Stimulated activated CD4-positive, alpha-beta T cell treated with anti-CD3 and anti-CD28 coated beads, Interleukin-2, amount 100 ng/mL, for 24 hours (primary cell): ENCODE results near the gene LASP1.
A peak's percentile ranks its signal among the peaks of the same experiment; 100 is the strongest.
"Not testable (repeated sequence)": the region's sequence is repeated elsewhere in the genome, so short reads cannot be mapped to it uniquely, and the experiment has no call there.

Experiments used
- DNase-seq, 2 donors: peaks; one replicate each; pipeline ENCODE4 v3.0.0-alpha.2; 2020

Gene LASP1

GRCh38 chr17:38911081-38911730 lies 41.3 kb downstream of the LASP1 start:
- no peak for DNase-seq

GRCh38 chr17:38911731-38912081 lies 41.8 kb downstream of the LASP1 start:
- DNase-seq = not testable (repeated sequence)

- DNase-seq = no peak
These were observed 42.5 kb downstream of the LASP1 start for GRCh38 chr17:38912221-38912813.

GRCh38 chr17:38914741-38915638 lies 45.1 kb downstream of the LASP1 start:
- DNase-seq = no peak

GRCh38 chr17:38915639-38915995 lies 45.8 kb downstream of the LASP1 start:
- DNase-seq = no peak

GRCh38 chr17:38916771-38917170 lies 46.9 kb downstream of the LASP1 start:
- DNase-seq = no peak

GRCh38 chr17:38917259-38917658 lies 47.4 kb downstream of the LASP1 start:
- DNase-seq = no peak

- DNase-seq = no peak
These were observed 48.5 kb downstream of the LASP1 start for GRCh38 chr17:38918129-38918913.

- no peak for DNase-seq
These were observed 49.1 kb downstream of the LASP1 start for GRCh38 chr17:38918916-38919315.

- DNase-seq = no peak
These were observed 49.6 kb downstream of the LASP1 start for GRCh38 chr17:38919316-38920078.

- no peak for DNase-seq
These were observed 50.8 kb downstream of the LASP1 start for GRCh38 chr17:38920374-38921291.

GRCh38 chr17:38921756-38922411 lies 52.0 kb downstream of the LASP1 start:
- DNase-seq = no peak

- no peak for DNase-seq
These were observed 52.9 kb downstream of the LASP1 start for GRCh38 chr17:38922538-38923297.

- peak in 1 of 2 donors; percentile 44 for DNase-seq
These were observed 55.6 kb downstream of the LASP1 start, which contains the start of gene LASP1NB for GRCh38 chr17:38925263-38925995. LASP1NB (plus strand) TSS chr17:38925614.

- DNase-seq = no peak
These were observed 56.6 kb downstream of the LASP1 start for GRCh38 chr17:38926293-38927070.

- not testable (repeated sequence) for DNase-seq
These were observed 60.9 kb downstream of the LASP1 start for GRCh38 chr17:38930782-38931181.

- DNase-seq = not testable (repeated sequence)
These were observed 64.1 kb downstream of the LASP1 start for GRCh38 chr17:38933962-38934361.

- DNase-seq = no peak
These were observed 70.1 kb downstream of the LASP1 start for GRCh38 chr17:38939987-38940386.
